A549 (cell line): ENCODE results near the gene PIF1.

Experiments
- CBX2 ChIP-seq: fragments of 200-600 bp; sonication (generic); IDR thresholded peaks from 2 replicates; pipeline ENCODE4 v1.6.1; 2016; ENCODE audit warnings: low read depth, mild to moderate bottlenecking, borderline replicate concordance
- RCOR1 ChIP-seq: fragments of 150-350 bp; IDR thresholded peaks from 2 replicates; pipeline ENCODE4 v1.6.1; 2014; ENCODE audit warnings: antibody characterized with exemption, low read length, low read depth
- ZFP36 ChIP-seq: fragments of 450-650 bp; IDR thresholded peaks from 2 replicates; pipeline ENCODE4 v1.6.1; 2014; ENCODE audit warnings: borderline replicate concordance; ENCODE audit not compliant: partially characterized antibody

- TF ChIP-seq ZFP36 (no peak), CBX2 (no peak), RCOR1 (no peak)
These were observed 18.9 kb downstream of the PIF1 start for GRCh38 chr15:64806509-64806908.
